PC-9 (cell line): ENCODE data around the gene MCCD1. TPM values are rescaled to one million over a fixed set of nuclear protein-coding genes. Genes with fewer than 3 reads are reported as not detected.

ENCODE experiments used
- BruUV-seq: library from RNA; stranded (reverse); fragments of 400-500 nt; replicated peaks from 2 replicates; lab custom pipeline; 2021; lab: Mats Ljungman, UMichigan
- CTCF ChIA-PET: fragments of 300-600 bp; sonication (Branson Sonifier 250); formaldehyde crosslinking; loops from one replicate; lab custom pipeline; 2022; ENCODE audit warnings: antibody characterized with exemption; lab: Charles Lee
- POLR2A ChIA-PET: fragments of 300-600 bp; sonication (Branson Sonifier 250); formaldehyde crosslinking; loops from one replicate; lab custom pipeline; 2022; ENCODE audit warnings: antibody characterized with exemption; ENCODE audit not compliant: unreplicated experiment; lab: Charles Lee
- DNase-seq, 2 experiments: peaks; one replicate each; pipeline versions ENCODE4 v3.0.0 to v3.0.0-alpha.2; 2015 to 2022; ENCODE audit warnings: mixed read lengths in 1 of 2
- H2AFZ ChIP-seq: fragments of 200-600 bp; sonication (generic); 2 replicates; pipeline ENCODE4 v1.8.1; 2017; ENCODE audit warnings: antibody characterized with exemption
- H3F3A ChIP-seq: fragments of 200-600 bp; sonication (generic); 2 replicates; pipeline ENCODE4 v1.8.1; 2017; ENCODE audit warnings: antibody characterized with exemption, mild to moderate bottlenecking, low read depth; ENCODE audit not compliant: insufficient read depth
- H3K27ac ChIP-seq: fragments of 200-600 bp; sonication (generic); 2 replicates; pipeline ENCODE4 v1.6.1; 2016; ENCODE audit warnings: mixed run types
- H3K27me3 ChIP-seq: fragments of 200-600 bp; sonication (generic); 2 replicates; pipeline ENCODE4 v1.6.1; 2016; ENCODE audit warnings: low read depth, mixed run types; ENCODE audit not compliant: insufficient read depth
- H3K36me3 ChIP-seq: fragments of 200-600 bp; sonication (generic); 2 replicates; pipeline ENCODE4 v1.6.1; 2016; ENCODE audit warnings: low read depth, mixed run types
- H3K4me1 ChIP-seq: fragments of 200-600 bp; sonication (generic); replicated peaks from 2 replicates; pipeline ENCODE4 v1.6.1; 2016; ENCODE audit warnings: mixed run types; ENCODE audit not compliant: insufficient read depth
- H3K4me2 ChIP-seq: fragments of 200-600 bp; sonication (generic); 2 replicates; pipeline ENCODE4 v1.6.1; 2017; ENCODE audit warnings: mixed run types
- H3K4me3 ChIP-seq: fragments of 200-600 bp; sonication (generic); 2 replicates; pipeline ENCODE4 v1.6.1; 2016; ENCODE audit warnings: mixed run types
- H3K79me2 ChIP-seq: fragments of 200-600 bp; sonication (generic); 2 replicates; pipeline ENCODE4 v1.6.1; 2017; ENCODE audit warnings: low read depth, mixed run types
- H3K9me2 ChIP-seq: fragments of 200-600 bp; sonication (generic); 2 replicates; pipeline ENCODE4 v1.8.1; 2017; ENCODE audit warnings: mild to moderate bottlenecking; ENCODE audit not compliant: insufficient read depth
- H3K9me3 ChIP-seq: fragments of 200-600 bp; sonication (generic); 2 replicates; pipeline ENCODE4 v1.8.1; 2016; ENCODE audit warnings: low read depth; ENCODE audit not compliant: insufficient read depth
- H4K20me1 ChIP-seq: fragments of 200-600 bp; sonication (generic); 2 replicates; pipeline ENCODE4 v1.8.1; 2017; ENCODE audit not compliant: insufficient read depth
- CTCF ChIP-seq: fragments of 200-600 bp; sonication (generic); conservative IDR thresholded peaks from 2 replicates; pipeline ENCODE4 v1.6.1; 2017; ENCODE audit warnings: mixed run types, antibody characterized with exemption, mild to moderate bottlenecking, moderate library complexity
- EZH2 ChIP-seq: fragments of 200-600 bp; sonication (generic); IDR thresholded peaks from 2 replicates; pipeline ENCODE4 v1.8.0; 2017; ENCODE audit warnings: antibody characterized with exemption, low read depth
- intact Hi-C: fragments of 100-400 bp; cut with micrococcal nuclease; formaldehyde crosslinking; loops from one replicate; pipeline ENCODE4 v1.10.0; 2022; ENCODE audit not compliant: unreplicated experiment
- total RNA-seq: library from RNA; stranded (reverse); gene quantifications from 2 replicates; pipeline ENCODE4 v1.2.3, GENCODE V29; 2021

Gene MCCD1
- total RNA-seq, 1 experiment from 2014 or later = not detected

- CTCF ChIA-PET = no interaction called here
- Histone ChIP-seq H4K20me1 (peaks cover 58% of the 10 kb centered on the region), H3K9me2 (no peaks in the 10 kb centered on the region), H3F3A (peaks cover 69% of the 10 kb centered on the region), H3K27me3 (no peaks in the 10 kb centered on the region), H3K9me3 (no peaks in the 10 kb centered on the region), H3K4me1 (0 out of 2 replicates have a peak, but pooled peaks cover 7% of the 10 kb centered on the region), H3K36me3 (peaks cover 41% of the 10 kb centered on the region), H3K4me2 (no peak overlapping the region), H2AFZ (no peak overlapping the region), H3K79me2 (peaks cover 11% of the 10 kb centered on the region), H3K4me3 (no peak overlapping the region), H3K27ac (no peak overlapping the region)
- TF ChIP-seq CTCF (no peak), EZH2 (no peak)
- intact Hi-C loops = no loop called here
- DNase-seq = no peak
- POLR2A ChIA-PET = no interaction called here
- no TSS peak for BruUV-seq
Measured at GRCh38 chr6:31530659-31531058, 1.9 kb downstream of the MCCD1 start.

GRCh38 chr6:31531162-31531561, 2.4 kb downstream of the MCCD1 start:
- H3K4me2 ChIP-seq = no peak overlapping the region
- ChIA-PET CTCF (interaction anchor here (0.7 kb wide), 1 partner anchor 80 kb away, joined by 3 read pairs; no protein-coding TSS in a partner anchor), POLR2A (interaction anchor here (0.6 kb wide), 2 partner anchors 9 to 35 kb away, joined by 5 to 6 read pairs; no protein-coding TSS in a partner anchor)
- no TSS peak for BruUV-seq
- no peaks in the 10 kb centered on the region for H3K9me3 ChIP-seq
- 0 out of 2 replicates have a peak, but pooled peaks cover 4% of the 10 kb centered on the region for H3K4me1 ChIP-seq
- H4K20me1 ChIP-seq = peaks cover 63% of the 10 kb centered on the region
- no peak overlapping the region for H3K27ac ChIP-seq
- intact Hi-C loops = no loop called here
- no peak for DNase-seq
- TF ChIP-seq EZH2 (no peak), CTCF (no peak)
- peaks cover 16% of the 10 kb centered on the region for H3K79me2 ChIP-seq
- peaks cover 74% of the 10 kb centered on the region for H3F3A ChIP-seq
- no peaks in the 10 kb centered on the region for H3K27me3 ChIP-seq
- peaks cover 46% of the 10 kb centered on the region for H3K36me3 ChIP-seq
- H3K9me2 ChIP-seq = no peaks in the 10 kb centered on the region
- no peak overlapping the region for H2AFZ ChIP-seq
- H3K4me3 ChIP-seq = no peak overlapping the region

- no TSS peak for BruUV-seq
Measured at GRCh38 chr6:31531771-31532643, 3.2 kb downstream of the MCCD1 start.

More at GRCh38 chr6:31531771-31532643, 3.2 kb downstream of the MCCD1 start:
- intact Hi-C loops = no loop called here
- Histone ChIP-seq H3F3A (peaks cover 77% of the 10 kb centered on the region), H3K4me3 (no peak overlapping the region), H3K4me2 (no peak overlapping the region), H3K9me3 (no peaks in the 10 kb centered on the region), H3K9me2 (no peaks in the 10 kb centered on the region), H3K4me1 (no peaks in the 10 kb centered on the region), H3K27ac (no peak overlapping the region), H3K36me3 (peaks cover 52% of the 10 kb centered on the region), H3K79me2 (peaks cover 23% of the 10 kb centered on the region), H4K20me1 (peaks cover 71% of the 10 kb centered on the region), H3K27me3 (no peaks in the 10 kb centered on the region), H2AFZ (no peak overlapping the region)
- ChIA-PET POLR2A (interaction anchor here (0.5 to 0.6 kb wide), 3 partner anchors 8 to 92 kb away, joined by 5 to 6 read pairs (median 5); no protein-coding TSS in a partner anchor), CTCF (interaction anchor here (0.7 kb wide), 1 partner anchor 79 kb away, joined by 3 read pairs; no protein-coding TSS in a partner anchor)
- DNase-seq = no peak
- no peak for TF ChIP-seq EZH2
- TF ChIP-seq CTCF = no peak
